Spleen (tissue), 7 donors: ENCODE data around the gene WWP2.

Source experiments
- POLR2A ChIP-seq, 3 donors: fragments of 450-650 bp; IDR thresholded peaks; one replicate each; pipeline ENCODE4 v1.5.1; 2017; ENCODE audit warnings: antibody characterized with exemption in 3 of 3, mild to moderate bottlenecking in 1 of 3
- POLR2AphosphoS5 ChIP-seq, 3 donors: sonication (generic); formaldehyde crosslinking; IDR thresholded peaks; one replicate each; pipeline ENCODE4 v1.5.1; 2017; ENCODE audit warnings: antibody characterized with exemption in 3 of 3
- TF ChIP-seq, protein P1 (sequence below), 11 experiments: fragments of 200-600 bp in 7 of 11; fragments of 450-650 bp in 4 of 11; sonication (generic) in 4 of 11; IDR thresholded peaks in 8 of 11; conservative IDR thresholded peaks in 3 of 11; 1 replicate in 7 of 11; 2 replicates in 4 of 11; pipeline versions ENCODE4 v1.4.0 to v1.8.0; 2016 to 2021; ENCODE audit warnings: antibody characterized with exemption in 11 of 11, inconsistent platforms in 4 of 11, mild to moderate bottlenecking in 1 of 11
- donor health status: DM: no; HTN: no; CAD: no; lungs with moderate emphysema.
- donor health status: DM: no; HTN: no; CAD: no.
- donor health status: DM: no; HTN: no; CAD: no.

DNA sequence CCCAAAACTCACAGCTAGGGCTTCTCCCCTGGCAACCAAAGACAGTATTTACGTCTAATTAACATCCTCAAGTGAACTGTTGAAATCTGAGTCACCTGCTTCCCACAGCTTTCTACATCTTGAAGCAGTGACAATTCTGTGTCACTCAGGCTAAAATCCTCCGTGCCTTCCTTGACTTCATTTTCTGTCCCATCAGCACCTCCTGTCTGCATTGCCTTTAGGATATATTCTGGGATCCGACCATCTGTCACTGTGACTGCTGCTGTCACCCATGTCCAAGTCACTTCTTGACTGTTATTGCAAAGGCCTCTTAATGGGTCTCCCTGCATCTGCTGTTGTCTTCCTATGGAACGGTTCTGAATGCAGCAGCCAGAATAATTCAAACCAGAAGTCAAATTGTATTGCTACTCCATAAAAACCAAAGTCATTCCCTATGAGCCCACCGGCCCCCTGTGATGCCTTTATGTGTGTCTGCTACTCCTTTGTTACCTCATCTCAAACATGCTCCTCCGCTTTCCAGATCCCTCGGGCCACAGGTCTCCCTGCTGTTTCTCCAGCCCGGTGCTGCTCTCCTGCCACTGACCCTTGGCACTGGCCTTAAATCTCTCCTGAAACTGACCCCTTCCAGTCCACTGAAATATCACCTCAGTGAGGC lies 56.9 kb downstream of the WWP2 start:
- TF ChIP-seq, protein P1, sequence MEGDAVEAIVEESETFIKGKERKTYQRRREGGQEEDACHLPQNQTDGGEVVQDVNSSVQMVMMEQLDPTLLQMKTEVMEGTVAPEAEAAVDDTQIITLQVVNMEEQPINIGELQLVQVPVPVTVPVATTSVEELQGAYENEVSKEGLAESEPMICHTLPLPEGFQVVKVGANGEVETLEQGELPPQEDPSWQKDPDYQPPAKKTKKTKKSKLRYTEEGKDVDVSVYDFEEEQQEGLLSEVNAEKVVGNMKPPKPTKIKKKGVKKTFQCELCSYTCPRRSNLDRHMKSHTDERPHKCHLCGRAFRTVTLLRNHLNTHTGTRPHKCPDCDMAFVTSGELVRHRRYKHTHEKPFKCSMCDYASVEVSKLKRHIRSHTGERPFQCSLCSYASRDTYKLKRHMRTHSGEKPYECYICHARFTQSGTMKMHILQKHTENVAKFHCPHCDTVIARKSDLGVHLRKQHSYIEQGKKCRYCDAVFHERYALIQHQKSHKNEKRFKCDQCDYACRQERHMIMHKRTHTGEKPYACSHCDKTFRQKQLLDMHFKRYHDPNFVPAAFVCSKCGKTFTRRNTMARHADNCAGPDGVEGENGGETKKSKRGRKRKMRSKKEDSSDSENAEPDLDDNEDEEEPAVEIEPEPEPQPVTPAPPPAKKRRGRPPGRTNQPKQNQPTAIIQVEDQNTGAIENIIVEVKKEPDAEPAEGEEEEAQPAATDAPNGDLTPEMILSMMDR (IDR thresholded peaks at IDR 0.05 in 8 of 11, conservative IDR thresholded peaks at IDR 0.05 in 3 of 11) = no peak
- TF ChIP-seq POLR2AphosphoS5 (IDR thresholded peaks at IDR 0.05) (no peak), POLR2A (IDR thresholded peaks at IDR 0.05) (no peak)
